IMR-90 (cell line): ENCODE measurements around the gene SRSF7. TPM values are rescaled to one million over a fixed set of nuclear protein-coding genes. Genes with fewer than 3 reads are reported as not detected.

Experiments used
- ATAC-seq: fragments of 200-7000 bp; cut with Tn5 transposase; 2 replicates; pipeline ENCODE4 v1.9.1; 2020; ENCODE audit warnings: low read depth, mild to moderate bottlenecking, moderate library complexity
- BruUV-seq: library from RNA; stranded (reverse); fragments of 400-500 nt; replicated peaks from 2 replicates; lab custom pipeline; 2021; lab: Mats Ljungman, UMichigan
- CTCF ChIA-PET: fragments of 300-600 bp; formaldehyde crosslinking; extraction: SDS; loops from one replicate; lab custom pipeline; 2021; ENCODE audit warnings: antibody characterized with exemption; lab: Yijun Ruan, JAX
- POLR2A ChIA-PET: fragments of 300-600 bp; sonication (Branson Sonifier 250); formaldehyde crosslinking; loops from one replicate; lab custom pipeline; 2022; ENCODE audit warnings: antibody characterized with exemption; ENCODE audit not compliant: unreplicated experiment; lab: Charles Lee
- DNase-seq: peaks from one replicate; pipeline ENCODE4 v3.0.0; 2013
- H2AFZ ChIP-seq: replicated peaks from 2 replicates; pipeline ENCODE3; 2013; ENCODE audit warnings: low read length, mild to moderate bottlenecking; ENCODE audit not compliant: poor library complexity
- H2AK5ac ChIP-seq: 2 replicates; pipeline ENCODE4 v1.6.1; 2013; ENCODE audit warnings: low read depth, low read length, inconsistent platforms
- H2AK9ac ChIP-seq: replicated peaks from 2 replicates; pipeline ENCODE3; 2013; ENCODE audit warnings: mild to moderate bottlenecking, low read depth, low read length, moderate library complexity; ENCODE audit not compliant: poor library complexity
- H2BK120ac ChIP-seq: 2 replicates; pipeline ENCODE4 v1.6.1; 2013; ENCODE audit warnings: low read depth, low read length, inconsistent platforms
- H2BK15ac ChIP-seq: 3 replicates; pipeline ENCODE4 v1.6.1; 2013; ENCODE audit warnings: low read depth, low read length, inconsistent platforms
- H2BK20ac ChIP-seq: 2 replicates; pipeline ENCODE4 v1.6.1; 2013; ENCODE audit warnings: low read depth, mild to moderate bottlenecking, inconsistent platforms, low read length, moderate library complexity
- H2BK5ac ChIP-seq: 2 replicates; pipeline ENCODE4 v1.6.1; 2013; ENCODE audit warnings: mild to moderate bottlenecking, low read depth, low read length, inconsistent platforms; ENCODE audit not compliant: poor library complexity, severe bottlenecking
- H3K14ac ChIP-seq: replicated peaks from 2 replicates; pipeline ENCODE4 v1.6.1; 2013; ENCODE audit warnings: low read depth, low read length, inconsistent platforms
- H3K18ac ChIP-seq: 2 replicates; pipeline ENCODE4 v1.6.1; 2013; ENCODE audit warnings: low read depth, low read length, control low read depth
- H3K23ac ChIP-seq: 2 replicates; pipeline ENCODE4 v1.6.1; 2013; ENCODE audit warnings: low read depth, low read length, inconsistent platforms
- H3K27ac ChIP-seq: 2 replicates; pipeline ENCODE4 v1.5.1; 2013; ENCODE audit warnings: mild to moderate bottlenecking, control low read depth, low read length; ENCODE audit not compliant: insufficient read depth
- H3K27me3 ChIP-seq: 2 replicates; pipeline ENCODE4 v1.6.1; 2013; ENCODE audit warnings: low read length; ENCODE audit not compliant: control insufficient read depth, insufficient read depth
- H3K36me3 ChIP-seq: 2 replicates; pipeline ENCODE4 v1.6.1; 2013; ENCODE audit warnings: low read length, mixed read lengths; ENCODE audit not compliant: control insufficient read depth, insufficient read depth
- H3K4ac ChIP-seq: 2 replicates; pipeline ENCODE4 v1.6.1; 2013; ENCODE audit warnings: low read depth, low read length, inconsistent platforms
- H3K4me1 ChIP-seq: 2 replicates; pipeline ENCODE4 v1.6.1; 2013; ENCODE audit warnings: low read length, mixed read lengths; ENCODE audit not compliant: control insufficient read depth, insufficient read depth
- H3K4me2 ChIP-seq: 2 replicates; pipeline ENCODE4 v1.6.1; 2013; ENCODE audit warnings: low read depth, mild to moderate bottlenecking, control low read depth, low read length, moderate library complexity
- H3K4me3 ChIP-seq: 2 replicates; pipeline ENCODE4 v1.5.1; 2013; ENCODE audit warnings: low read depth, mild to moderate bottlenecking, control low read depth, low read length, moderate library complexity; ENCODE audit not compliant: insufficient read depth
- H3K56ac ChIP-seq: 2 replicates; pipeline ENCODE4 v1.6.1; 2013; ENCODE audit warnings: low read length, inconsistent platforms; ENCODE audit not compliant: insufficient read depth; ENCODE audit errors: extremely low read depth
- H3K79me1 ChIP-seq, 2 experiments: 2 replicates each; pipeline ENCODE4 v1.6.1; 2013; ENCODE audit warnings: low read length in 2 of 2, inconsistent platforms in 1 of 2, low read depth in 1 of 2
- H3K9ac ChIP-seq: 2 replicates; pipeline ENCODE4 v1.6.1; 2013; ENCODE audit warnings: low read depth, low read length, control low read depth
- H3K9me1 ChIP-seq: 2 replicates; pipeline ENCODE4 v1.6.1; 2013; ENCODE audit warnings: low read length, inconsistent platforms; ENCODE audit not compliant: insufficient read depth
- H3K9me3 ChIP-seq: 2 replicates; pipeline ENCODE4 v1.6.1; 2013; ENCODE audit warnings: low read length; ENCODE audit not compliant: control insufficient read depth, insufficient read depth
- H4K20me1 ChIP-seq: 2 replicates; pipeline ENCODE4 v1.6.1; 2013; ENCODE audit warnings: low read length, inconsistent platforms; ENCODE audit not compliant: insufficient read depth
- H4K5ac ChIP-seq: 2 replicates; pipeline ENCODE4 v1.6.1; 2013; ENCODE audit warnings: mild to moderate bottlenecking, low read depth, low read length, control low read depth
- H4K8ac ChIP-seq, 2 experiments: 2 replicates each; pipeline ENCODE4 v1.6.1; 2013; ENCODE audit warnings: low read depth in 2 of 2, low read length in 2 of 2, control low read depth in 1 of 2, inconsistent platforms in 1 of 2
- H4K91ac ChIP-seq: 2 replicates; pipeline ENCODE4 v1.6.1; 2013; ENCODE audit warnings: low read depth, low read length, inconsistent platforms; ENCODE audit not compliant: insufficient read depth
- BHLHE40 ChIP-seq: fragments of 150-350 bp; IDR thresholded peaks from 2 replicates; pipeline ENCODE4 v1.6.1; 2016; ENCODE audit warnings: mild to moderate bottlenecking, low read depth, low read length
- CEBPB ChIP-seq: IDR thresholded peaks from 2 replicates; pipeline ENCODE4 v1.6.1; 2012; ENCODE audit warnings: low read depth, low read length, improper control_type of control experiment
- CTCF ChIP-seq: conservative IDR thresholded peaks from 2 replicates; pipeline ENCODE4 v1.5.1; 2012; ENCODE audit warnings: mild to moderate bottlenecking, low read depth, low read length, improper control_type of control experiment
- ELK1 ChIP-seq: fragments of 150-350 bp; IDR thresholded peaks from 2 replicates; pipeline ENCODE4 v1.6.1; 2016; ENCODE audit warnings: low read depth, mild to moderate bottlenecking, low read length, moderate library complexity, borderline replicate concordance
- FOS ChIP-seq: fragments of 150-350 bp; IDR thresholded peaks from 2 replicates; pipeline ENCODE4 v1.6.1; 2016; ENCODE audit warnings: low read depth, low read length
- MAZ ChIP-seq: IDR thresholded peaks from 2 replicates; pipeline ENCODE4 v1.6.1; 2012; ENCODE audit warnings: low read depth, mild to moderate bottlenecking, low read length, improper control_type of control experiment, moderate library complexity, borderline replicate concordance
- MXI1 ChIP-seq: IDR thresholded peaks from 2 replicates; pipeline ENCODE4 v1.6.1; 2012; ENCODE audit warnings: low read depth, mild to moderate bottlenecking, low read length, moderate library complexity, borderline replicate concordance
- NFE2L2 ChIP-seq: fragments of 150-350 bp; IDR thresholded peaks from 2 replicates; pipeline ENCODE4 v1.6.1; 2016; ENCODE audit warnings: low read depth, mild to moderate bottlenecking, low read length
- RAD21 ChIP-seq: IDR thresholded peaks from 2 replicates; pipeline ENCODE4 v1.6.1; 2012; ENCODE audit warnings: low read length, improper control_type of control experiment
- RFX5 ChIP-seq: IDR thresholded peaks from 2 replicates; pipeline ENCODE4 v1.8.0; 2012; ENCODE audit warnings: low read depth, mild to moderate bottlenecking, low read length, moderate library complexity
- SMC3 ChIP-seq: fragments of 150-350 bp; IDR thresholded peaks from 2 replicates; pipeline ENCODE4 v1.6.1; 2016; ENCODE audit warnings: low read depth, mild to moderate bottlenecking, antibody characterized with exemption, low read length, moderate library complexity
- WGBS, 2 experiments: methylation state at CpG; one replicate each; pipeline versions ENCODE4 v1.1.5 to v1.1.7; 2013; ENCODE audit warnings: missing lambda C conversion rate in 2 of 2; ENCODE audit not compliant: insufficient read length in 1 of 2; ENCODE audit errors: extremely low coverage in 2 of 2; 5-methylcytosine and 5-hydroxymethylcytosine counted together
- dilution Hi-C: fragments of 300-500 bp; cut with HindIII; formaldehyde crosslinking; loops from one replicate; pipeline ENCODE4 v1.14.3; 2018; ENCODE audit warnings: low sequenced_read_pairs; ENCODE audit not compliant: unreplicated experiment
- in situ Hi-C: fragments of 300-500 bp; cut with MboI; formaldehyde crosslinking; loops from 3 replicates; pipeline ENCODE4 v1.14.3; 2019; ENCODE audit warnings: low sequenced_read_pairs, inconsistent platforms, mixed read lengths
- intact Hi-C: fragments of 100-400 bp; cut with micrococcal nuclease; formaldehyde crosslinking; loops from 2 replicates; pipeline ENCODE4 v1.10.0; 2022
- polyA plus RNA-seq, 3 experiments: library from polyadenylated mRNA; depleted of rRNA; stranded (reverse); fragments of >200 nt; gene quantifications; 2 replicates each; pipeline ENCODE4 v1.2.3, GENCODE V29; 2012; ENCODE audit warnings: low replicate concordance in 1 of 3
- total RNA-seq: library from RNA; depleted of rRNA; stranded (reverse); fragments of >200 nt; gene quantifications from 2 replicates; pipeline ENCODE4 v1.2.3, GENCODE V29; 2012

SRSF7 gene
- total and polyA plus RNA-seq, 2 of the 4 experiments (the other 2 are of a cell fraction), result 148 to 191 TPM

GRCh38 chr2:38792751-38793150 is 41.6 kb upstream of the SRSF7 start:
- Histone ChIP-seq H3K79me1 (no peaks in the 10 kb centered on the region), H3K4me1 (no peaks in the 10 kb centered on the region), H4K5ac (no peak overlapping the region), H3K4me3 (no peak overlapping the region), H2BK15ac (no peak overlapping the region), H2BK5ac (no peak overlapping the region), H2AK5ac (no peak overlapping the region), H3K56ac (no peak overlapping the region), H3K9me1 (no peaks in the 10 kb centered on the region), H4K8ac (no peak overlapping the region), H4K20me1 (no peaks in the 10 kb centered on the region), H3K23ac (no peak overlapping the region), H3K27me3 (no peaks in the 10 kb centered on the region), H3K4ac (no peak overlapping the region), H3K14ac (no peak overlapping the region), H3K36me3 (no peaks in the 10 kb centered on the region), H3K27ac (no peak overlapping the region), H2AK9ac (no peak overlapping the region), H3K9ac (no peak overlapping the region), H2BK120ac (no peak overlapping the region), H3K18ac (no peak overlapping the region), H2BK20ac (no peak overlapping the region), H3K4me2 (no peak overlapping the region), H3K9me3 (no peaks in the 10 kb centered on the region), H2AFZ (no peak overlapping the region), H4K91ac (no peak overlapping the region)
- intact Hi-C loops, result no loop called here
- BruUV-seq, result no TSS peak
- CTCF ChIA-PET, result no interaction called here
- no peak for DNase-seq
- no peak for ATAC-seq
- TF ChIP-seq MXI1, result no peak
- no peak for TF ChIP-seq NFE2L2
- no peak for TF ChIP-seq BHLHE40
- no peak for TF ChIP-seq ELK1
- no peak for TF ChIP-seq FOS
- no peak for TF ChIP-seq CEBPB
- TF ChIP-seq RFX5, result no peak
- TF ChIP-seq MAZ, result no peak
- no peak for TF ChIP-seq RAD21
- TF ChIP-seq CTCF, result no peak
- TF ChIP-seq SMC3, result no peak
- POLR2A ChIA-PET, result no interaction called here
- dilution Hi-C loops, result no loop called here
- in situ Hi-C loops, result no loop called here
- WGBS, 2 experiments, result no CpG with 5 or more reads among the region's 2 CpGs
